Neural progenitor cell (in vitro differentiated cells): ENCODE data around the gene SUSD6. TPM values are rescaled to one million over a fixed set of nuclear protein-coding genes. Genes with fewer than 3 reads are reported as not detected.

ENCODE experiments used
- DNase-seq: peaks from one replicate; pipeline ENCODE4 v3.0.0-alpha.2; 2016; ENCODE audit warnings: low spot score
- H2AFZ ChIP-seq: fragments of 200-600 bp; sonication (generic); replicated peaks from 2 replicates; pipeline ENCODE4 v1.6.1; 2016; ENCODE audit warnings: antibody characterized with exemption
- H3F3A ChIP-seq: fragments of 200-600 bp; sonication (generic); 2 replicates; pipeline ENCODE4 v1.6.1; 2016; ENCODE audit warnings: antibody characterized with exemption, low read depth
- H3K27ac ChIP-seq: fragments of 200-600 bp; sonication (generic); 2 replicates; pipeline ENCODE4 v1.5.1; 2016; ENCODE audit warnings: mild to moderate bottlenecking
- H3K27me3 ChIP-seq: fragments of 200-600 bp; sonication (generic); 2 replicates; pipeline ENCODE4 v1.6.1; 2016; ENCODE audit warnings: mild to moderate bottlenecking, moderate library complexity
- H3K36me3 ChIP-seq: fragments of 200-600 bp; sonication (generic); 2 replicates; pipeline ENCODE4 v1.5.1; 2016
- H3K4me1 ChIP-seq: fragments of 200-600 bp; sonication (generic); 2 replicates; pipeline ENCODE4 v1.6.1; 2016; ENCODE audit warnings: mixed run types
- H3K4me2 ChIP-seq: fragments of 200-600 bp; sonication (generic); 2 replicates; pipeline ENCODE4 v1.6.1; 2016
- H3K4me3 ChIP-seq: fragments of 200-600 bp; sonication (generic); 2 replicates; pipeline ENCODE4 v1.5.1; 2016
- H3K79me2 ChIP-seq: fragments of 200-600 bp; sonication (generic); 2 replicates; pipeline ENCODE4 v1.6.1; 2016; ENCODE audit warnings: low read depth
- H3K9ac ChIP-seq: fragments of 200-600 bp; sonication (generic); 2 replicates; pipeline ENCODE4 v1.6.1; 2016
- H3K9me3 ChIP-seq: fragments of 200-600 bp; sonication (generic); 2 replicates; pipeline ENCODE4 v1.5.1; 2016; ENCODE audit warnings: low read depth
- H4K20me1 ChIP-seq: fragments of 200-600 bp; sonication (generic); 2 replicates; pipeline ENCODE4 v1.6.1; 2016; ENCODE audit warnings: low read depth
- H3K27ac Mint-ChIP-seq: 3 replicates; pipeline ENCODE4 v1.8.0; 2021; ENCODE audit warnings: mixed read lengths
- H3K27me3 Mint-ChIP-seq: 2 replicates; pipeline ENCODE4 v1.8.0; 2022; ENCODE audit warnings: low read depth, mild to moderate bottlenecking, inconsistent platforms, moderate library complexity, mixed read lengths; ENCODE audit not compliant: insufficient read depth
- H3K36me3 Mint-ChIP-seq: 3 replicates; pipeline ENCODE4 v1.8.0; 2021; ENCODE audit warnings: mixed read lengths
- H3K4me1 Mint-ChIP-seq: 3 replicates; pipeline ENCODE4 v1.8.0; 2021; ENCODE audit warnings: mixed read lengths
- H3K4me3 Mint-ChIP-seq: 3 replicates; pipeline ENCODE4 v1.8.0; 2021; ENCODE audit warnings: mild to moderate bottlenecking, moderate library complexity, mixed read lengths
- H3K9me3 Mint-ChIP-seq: 3 replicates; pipeline ENCODE4 v1.8.0; 2020; ENCODE audit warnings: mixed read lengths
- EZH2 ChIP-seq: fragments of 200-600 bp; sonication (generic); IDR thresholded peaks from 2 replicates; pipeline ENCODE4 v1.6.1; 2017; ENCODE audit warnings: antibody characterized with exemption, mild to moderate bottlenecking, moderate library complexity
- EZH2phosphoT487 ChIP-seq: fragments of 200-600 bp; sonication (generic); IDR thresholded peaks from 2 replicates; pipeline ENCODE4 v1.6.1; 2017; ENCODE audit warnings: antibody characterized with exemption
- total RNA-seq: library from RNA; depleted of rRNA; stranded (reverse); fragments of >200 nt; gene quantifications from 2 replicates; pipeline ENCODE4 v1.2.3, GENCODE V29; 2015; ENCODE audit warnings: low replicate concordance
- TF ChIP-seq, protein P1 (sequence below): fragments of 200-600 bp; sonication (generic); IDR thresholded peaks from 2 replicates; pipeline ENCODE4 v1.5.1; 2017; ENCODE audit warnings: antibody characterized with exemption, mild to moderate bottlenecking

SUSD6 gene
- total RNA-seq, 1 donor from 2014 or later = 6.3 TPM

GRCh38 chr14:69741055-69741454 is 129.7 kb downstream of the SUSD6 start:
- Histone ChIP-seq H3K4me2 (no peak overlapping the region), H3K79me2 (no peaks in the 10 kb centered on the region), H3F3A (no peaks in the 10 kb centered on the region), H3K4me1 (no peaks in the 10 kb centered on the region), H3K4me3 (no peak overlapping the region), H3K9me3 (peaks cover 12% of the 10 kb centered on the region), H3K36me3 (no peaks in the 10 kb centered on the region), H4K20me1 (no peaks in the 10 kb centered on the region), H3K27me3 (no peaks in the 10 kb centered on the region), H3K27ac (no peak overlapping the region), H2AFZ (no peak overlapping the region), H3K9ac (no peak overlapping the region)
- H3K9me3 Mint-ChIP-seq = peaks cover 16% of the 10 kb centered on the region
- H3K27ac Mint-ChIP-seq = no peak overlapping the region
- no peak for DNase-seq
- no peak overlapping the region for H3K4me3 Mint-ChIP-seq
- no peaks in the 10 kb centered on the region for H3K4me1 Mint-ChIP-seq
- TF ChIP-seq, protein P1, sequence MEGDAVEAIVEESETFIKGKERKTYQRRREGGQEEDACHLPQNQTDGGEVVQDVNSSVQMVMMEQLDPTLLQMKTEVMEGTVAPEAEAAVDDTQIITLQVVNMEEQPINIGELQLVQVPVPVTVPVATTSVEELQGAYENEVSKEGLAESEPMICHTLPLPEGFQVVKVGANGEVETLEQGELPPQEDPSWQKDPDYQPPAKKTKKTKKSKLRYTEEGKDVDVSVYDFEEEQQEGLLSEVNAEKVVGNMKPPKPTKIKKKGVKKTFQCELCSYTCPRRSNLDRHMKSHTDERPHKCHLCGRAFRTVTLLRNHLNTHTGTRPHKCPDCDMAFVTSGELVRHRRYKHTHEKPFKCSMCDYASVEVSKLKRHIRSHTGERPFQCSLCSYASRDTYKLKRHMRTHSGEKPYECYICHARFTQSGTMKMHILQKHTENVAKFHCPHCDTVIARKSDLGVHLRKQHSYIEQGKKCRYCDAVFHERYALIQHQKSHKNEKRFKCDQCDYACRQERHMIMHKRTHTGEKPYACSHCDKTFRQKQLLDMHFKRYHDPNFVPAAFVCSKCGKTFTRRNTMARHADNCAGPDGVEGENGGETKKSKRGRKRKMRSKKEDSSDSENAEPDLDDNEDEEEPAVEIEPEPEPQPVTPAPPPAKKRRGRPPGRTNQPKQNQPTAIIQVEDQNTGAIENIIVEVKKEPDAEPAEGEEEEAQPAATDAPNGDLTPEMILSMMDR = no peak
- TF ChIP-seq EZH2 (no peak), EZH2phosphoT487 (no peak)
- H3K36me3 Mint-ChIP-seq = no peaks in the 10 kb centered on the region
- peaks cover 5% of the 10 kb centered on the region for H3K27me3 Mint-ChIP-seq

DNA sequence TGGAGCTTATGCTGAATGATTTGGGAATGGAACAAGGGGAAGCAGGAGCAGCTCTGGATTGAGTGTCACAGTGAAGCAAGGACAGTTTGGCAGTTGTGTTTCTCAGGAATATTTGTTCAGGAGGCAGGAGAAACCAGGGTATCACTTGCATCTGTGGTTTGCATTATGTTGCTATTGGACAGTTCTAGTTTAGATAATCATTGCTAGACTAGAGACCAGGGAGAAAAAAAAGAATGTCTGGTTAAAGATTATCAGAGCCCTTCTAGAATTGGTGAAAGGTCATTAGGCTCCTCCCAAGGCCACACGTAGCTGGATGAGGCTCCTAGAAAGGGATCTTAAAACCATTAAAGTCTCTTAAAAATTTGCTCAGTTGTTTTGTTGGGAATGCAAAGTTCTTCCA is 138.6 kb downstream of the SUSD6 start:
- H3K27ac ChIP-seq = no peak overlapping the region
- Mint-ChIP-seq H3K4me3 (no peak overlapping the region), H3K4me1 (no peaks in the 10 kb centered on the region), H3K9me3 (peaks cover 7% of the 10 kb centered on the region), H3K27me3 (peaks cover 4% of the 10 kb centered on the region), H3K27ac (no peak overlapping the region), H3K36me3 (no peaks in the 10 kb centered on the region)
- no peaks in the 10 kb centered on the region for H3K27me3 ChIP-seq
- H3K9me3 ChIP-seq = no peaks in the 10 kb centered on the region
- H2AFZ ChIP-seq = no peak overlapping the region
- no peaks in the 10 kb centered on the region for H3K79me2 ChIP-seq
- TF ChIP-seq EZH2phosphoT487 (no peak), EZH2 (no peak)
- TF ChIP-seq, protein P1 = no peak
- no peak overlapping the region for H3K4me3 ChIP-seq
- no peaks in the 10 kb centered on the region for H3K4me1 ChIP-seq
- no peaks in the 10 kb centered on the region for H3F3A ChIP-seq
- H3K36me3 ChIP-seq = no peaks in the 10 kb centered on the region
- no peaks in the 10 kb centered on the region for H4K20me1 ChIP-seq
- no peak for DNase-seq
- no peak overlapping the region for H3K4me2 ChIP-seq
- H3K9ac ChIP-seq = no peak overlapping the region

DNA sequence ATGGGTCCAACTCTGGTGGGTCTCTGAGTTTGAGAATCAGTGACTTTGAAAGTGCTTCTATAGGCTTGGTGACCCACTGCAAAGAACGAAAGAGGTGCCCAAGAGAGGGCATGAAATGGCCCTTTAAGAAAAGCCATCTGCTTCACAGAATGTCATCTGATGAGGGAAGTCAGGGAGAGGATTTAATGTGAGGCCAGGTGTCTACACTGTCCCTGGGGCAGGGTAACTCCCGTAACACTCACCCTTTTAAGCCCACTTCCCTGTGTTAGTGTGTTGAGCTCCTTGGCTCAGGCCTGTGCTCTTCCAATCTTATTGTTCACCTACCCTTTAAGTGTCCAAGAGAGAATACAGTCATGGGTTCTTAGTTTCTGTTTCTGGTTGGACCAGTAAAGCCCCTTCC is 139.1 kb downstream of the SUSD6 start:
- TF ChIP-seq EZH2phosphoT487 = no peak
- TF ChIP-seq, protein P1 = no peak
- TF ChIP-seq EZH2 = no peak
- Histone ChIP-seq H3K4me2 (no peak overlapping the region), H4K20me1 (no peaks in the 10 kb centered on the region), H3K27ac (no peak overlapping the region), H3K9me3 (no peaks in the 10 kb centered on the region), H3K9ac (no peak overlapping the region), H2AFZ (no peak overlapping the region), H3K27me3 (no peaks in the 10 kb centered on the region), H3F3A (no peaks in the 10 kb centered on the region), H3K4me3 (no peak overlapping the region), H3K4me1 (no peaks in the 10 kb centered on the region), H3K79me2 (no peaks in the 10 kb centered on the region), H3K36me3 (no peaks in the 10 kb centered on the region)
- Mint-ChIP-seq H3K27me3 (peaks cover 4% of the 10 kb centered on the region), H3K27ac (no peak overlapping the region), H3K9me3 (peaks cover 7% of the 10 kb centered on the region), H3K4me1 (no peaks in the 10 kb centered on the region), H3K4me3 (no peak overlapping the region), H3K36me3 (no peaks in the 10 kb centered on the region)
- no peak for DNase-seq

GRCh38 chr14:69752773-69753172 is 141.4 kb downstream of the SUSD6 start:
- Mint-ChIP-seq H3K27me3 (peaks cover 3% of the 10 kb centered on the region), H3K9me3 (peaks cover 5% of the 10 kb centered on the region), H3K27ac (no peak overlapping the region), H3K36me3 (no peaks in the 10 kb centered on the region), H3K4me3 (no peak overlapping the region), H3K4me1 (no peaks in the 10 kb centered on the region)
- Histone ChIP-seq H3K27me3 (no peaks in the 10 kb centered on the region), H3K4me2 (no peak overlapping the region), H3K36me3 (no peaks in the 10 kb centered on the region), H3K79me2 (no peaks in the 10 kb centered on the region), H2AFZ (no peak overlapping the region), H3K9ac (no peak overlapping the region), H3K4me3 (no peak overlapping the region), H3K4me1 (no peaks in the 10 kb centered on the region), H3F3A (no peaks in the 10 kb centered on the region), H3K9me3 (no peaks in the 10 kb centered on the region), H3K27ac (no peak overlapping the region), H4K20me1 (no peaks in the 10 kb centered on the region)
- DNase-seq = no peak
- TF ChIP-seq, protein P1 = no peak
- TF ChIP-seq EZH2 = no peak
- no peak for TF ChIP-seq EZH2phosphoT487
